Smooth muscle cell (in vitro differentiated cells): ENCODE data around the gene GSE1. TPM values are rescaled to one million over a fixed set of nuclear protein-coding genes. Genes with fewer than 3 reads are reported as not detected.

Experiments used
- DNase-seq: peaks from one replicate; lab custom pipeline; 2025; ENCODE audit not compliant: unreplicated experiment; lab: John Stamatoyannopoulos, UW
- H2AFZ ChIP-seq: fragments of 200-600 bp; sonication (generic); 2 replicates; pipeline ENCODE4 v1.6.0; 2016; ENCODE audit warnings: antibody characterized with exemption, low read depth, mild to moderate bottlenecking
- H3F3A ChIP-seq: fragments of 200-600 bp; sonication (generic); 2 replicates; pipeline ENCODE4 v1.6.0; 2017; ENCODE audit warnings: antibody characterized with exemption, low read depth
- H3K27ac ChIP-seq: fragments of 200-600 bp; sonication (generic); 2 replicates; pipeline ENCODE4 v1.5.1; 2016; ENCODE audit warnings: low read depth, mild to moderate bottlenecking
- H3K27me3 ChIP-seq: fragments of 200-600 bp; sonication (generic); 2 replicates; pipeline ENCODE4 v1.6.1; 2016; ENCODE audit warnings: low read depth, mild to moderate bottlenecking
- H3K36me3 ChIP-seq: fragments of 200-600 bp; sonication (generic); 2 replicates; pipeline ENCODE4 v1.5.1; 2016; ENCODE audit warnings: low read depth
- H3K4me1 ChIP-seq: fragments of 200-600 bp; sonication (generic); 2 replicates; pipeline ENCODE4 v1.5.1; 2016; ENCODE audit warnings: low read depth
- H3K4me2 ChIP-seq: fragments of 200-600 bp; sonication (generic); 2 replicates; pipeline ENCODE4 v1.6.0; 2016; ENCODE audit warnings: mild to moderate bottlenecking
- H3K4me3 ChIP-seq: fragments of 200-600 bp; sonication (generic); 2 replicates; pipeline ENCODE4 v1.5.1; 2016; ENCODE audit warnings: mild to moderate bottlenecking
- H3K79me2 ChIP-seq: fragments of 200-600 bp; sonication (generic); 2 replicates; pipeline ENCODE4 v1.6.0; 2016; ENCODE audit warnings: low read depth, mild to moderate bottlenecking
- H3K9ac ChIP-seq: fragments of 200-600 bp; sonication (generic); 2 replicates; pipeline ENCODE4 v1.6.0; 2016; ENCODE audit warnings: low read depth
- H3K9me3 ChIP-seq: fragments of 200-600 bp; sonication (generic); replicated peaks from 2 replicates; pipeline ENCODE4 v1.5.1; 2016; ENCODE audit warnings: low read depth
- H4K20me1 ChIP-seq: fragments of 200-600 bp; sonication (generic); 2 replicates; pipeline ENCODE4 v1.6.0; 2016; ENCODE audit warnings: low read depth
- CTCF ChIP-seq: fragments of 200-600 bp; sonication (generic); IDR thresholded peaks from 2 replicates; pipeline ENCODE4 v1.5.1; 2017; ENCODE audit warnings: borderline replicate concordance, mild to moderate bottlenecking, antibody characterized with exemption; ENCODE audit not compliant: insufficient read depth, poor library complexity, severe bottlenecking
- WGBS: methylation state at CpG from one replicate; pipeline ENCODE4 v1.1.7; 2016; ENCODE audit warnings: low lambda C conversion rate; 5-methylcytosine and 5-hydroxymethylcytosine counted together
- polyA plus RNA-seq: library from polyadenylated mRNA; unstranded; fragments of >200 nt; fragmentation: Nextera tagmentation; extraction: Ambion mirVana; gene quantifications from 2 replicates; pipeline ENCODE4 v1.2.1, GENCODE V29; 2016
- total RNA-seq: library from RNA; depleted of rRNA; stranded (reverse); fragments of >200 nt; gene quantifications from 2 replicates; pipeline ENCODE4 v1.2.3, GENCODE V29; 2014

Gene GSE1
- total RNA-seq (21.4 and 27.7 TPM in 2 replicates), polyA plus RNA-seq (13.6 and 17.1 TPM in 2 replicates)

- DNase-seq = peak; percentile 62
- H4K20me1 ChIP-seq = peaks cover 97% of the 10 kb centered on the region
- no peaks in the 10 kb centered on the region for H3K27me3 ChIP-seq
- H3K9ac ChIP-seq = peak within 1 kb of the TSS; percentile 31
- under 1% methylated on average over 70 of the region's 81 CpGs for WGBS
- H3K4me1 ChIP-seq = peaks cover 33% of the 10 kb centered on the region
- no peaks in the 10 kb centered on the region for H3K9me3 ChIP-seq
- no peaks in the 10 kb centered on the region for H3K36me3 ChIP-seq
- H3K4me3 ChIP-seq = peak within 1 kb of the TSS; percentile 72
- H3K4me2 ChIP-seq = peak within 1 kb of the TSS; percentile 100
- H3K27ac ChIP-seq = peak within 1 kb of the TSS; percentile 60
- no peak for TF ChIP-seq CTCF
- H3K79me2 ChIP-seq = peaks cover under 1% of the 10 kb centered on the region
- H2AFZ ChIP-seq = no peak within 1 kb of the TSS
- H3F3A ChIP-seq = peaks cover 8% of the 10 kb centered on the region
Measured at GRCh38 chr16:85612801-85613603, at the start of gene GSE1. Gene GSE1, plus strand, starts transcription at chr16:85613322. Its CDS starts 70 bp downstream, at chr16:85613392.

- no peak overlapping the region for H2AFZ ChIP-seq
- H3F3A ChIP-seq = no peaks in the 10 kb centered on the region
- TF ChIP-seq CTCF = no peak
- H3K27ac ChIP-seq = peak overlapping the region; percentile 7
- DNase-seq = no peak
- H3K4me2 ChIP-seq = no peak overlapping the region
- no peaks in the 10 kb centered on the region for H3K9me3 ChIP-seq
- no peaks in the 10 kb centered on the region for H3K36me3 ChIP-seq
- peaks cover 91% of the 10 kb centered on the region for H3K79me2 ChIP-seq
- no peak overlapping the region for H3K9ac ChIP-seq
- no peak overlapping the region for H3K4me3 ChIP-seq
- no peaks in the 10 kb centered on the region for H3K27me3 ChIP-seq
- H4K20me1 ChIP-seq = peaks cover 98% of the 10 kb centered on the region
- peaks cover 4% of the 10 kb centered on the region for H3K4me1 ChIP-seq
- WGBS = 83% methylated on average over 19 of the region's 19 CpGs
Measured at GRCh38 chr16:85563515-85564276, 49.4 kb upstream of the GSE1 start.

- H3K4me2 ChIP-seq = no peak overlapping the region
- peaks cover 98% of the 10 kb centered on the region for H4K20me1 ChIP-seq
- H3K79me2 ChIP-seq = peaks cover 85% of the 10 kb centered on the region
- no peaks in the 10 kb centered on the region for H3K9me3 ChIP-seq
- WGBS = 90% methylated on average over 16 of the region's 16 CpGs
- TF ChIP-seq CTCF = peak; percentile 61
- no peaks in the 10 kb centered on the region for H3K36me3 ChIP-seq
- peaks cover 4% of the 10 kb centered on the region for H3K4me1 ChIP-seq
- no peak overlapping the region for H3K4me3 ChIP-seq
- H2AFZ ChIP-seq = no peak overlapping the region
- no peak overlapping the region for H3K27ac ChIP-seq
- DNase-seq = no peak
- no peak overlapping the region for H3K9ac ChIP-seq
- no peaks in the 10 kb centered on the region for H3F3A ChIP-seq
- no peaks in the 10 kb centered on the region for H3K27me3 ChIP-seq
Measured at GRCh38 chr16:85564277-85565051, 48.7 kb upstream of the GSE1 start.
